Aorta (tissue), 5 donors: ENCODE measurements around the gene CYTH1. TPM values are rescaled to one million over a fixed set of nuclear protein-coding genes. Genes with fewer than 3 reads are reported as not detected.

Experiments
- ATAC-seq: fragments of 200-7000 bp; cut with Tn5 transposase; one replicate; pipeline ENCODE4 v1.9.1; 2022; ENCODE audit warnings: moderate library complexity; ENCODE audit not compliant: low FRiP score
- DNase-seq, 2 donors: peaks; one replicate each; pipeline ENCODE4 v3.0.0-alpha.2; 2020
- H3K27ac ChIP-seq, 2 donors: one replicate each; pipeline ENCODE4 v1.5.1; 2013; ENCODE audit warnings: low read length in 2 of 2, mild to moderate bottlenecking in 2 of 2, moderate library complexity in 2 of 2, control low read depth in 1 of 2, inconsistent platforms in 1 of 2, low read depth in 1 of 2
- H3K27me3 ChIP-seq, 2 donors: one replicate each; pipeline ENCODE4 v1.6.1; 2013; ENCODE audit warnings: control low read depth in 1 of 2, low read length in 1 of 2, mild to moderate bottlenecking in 1 of 2, moderate library complexity in 1 of 2; ENCODE audit not compliant: insufficient read depth in 2 of 2, control insufficient read depth in 1 of 2
- H3K36me3 ChIP-seq, 2 donors: one replicate each; pipeline ENCODE4 v1.6.1; 2013; ENCODE audit warnings: control low read depth in 1 of 2, low read length in 1 of 2, mild to moderate bottlenecking in 1 of 2; ENCODE audit not compliant: insufficient read depth in 2 of 2, control insufficient read depth in 1 of 2
- H3K4me1 ChIP-seq, 2 donors: one replicate each; pipeline ENCODE4 v1.6.1; 2013; ENCODE audit warnings: low read length in 2 of 2, control low read depth in 1 of 2, mild to moderate bottlenecking in 1 of 2, moderate library complexity in 1 of 2; ENCODE audit not compliant: insufficient read depth in 2 of 2, control insufficient read depth in 1 of 2
- H3K4me3 ChIP-seq, 2 donors: one replicate each; pipeline ENCODE4 v1.5.1; 2013; ENCODE audit warnings: low read length in 2 of 2, control low read depth in 1 of 2, mild to moderate bottlenecking in 1 of 2
- H3K9me3 ChIP-seq: one replicate; pipeline ENCODE4 v1.6.1; 2013; ENCODE audit warnings: mild to moderate bottlenecking, low read length; ENCODE audit not compliant: control insufficient read depth
- WGBS, 2 donors: extraction: QIAGEN DNeasy Blood & Tissue Kit; methylation state at CpG; one replicate each; pipeline ENCODE4 v1.1.7; 2013; 5-methylcytosine and 5-hydroxymethylcytosine counted together
- intact Hi-C, 2 donors: fragments of 100-400 bp; cut with DNase I; formaldehyde crosslinking; loops; one replicate each; pipeline versions ENCODE4 v1.14.2 to v1.15.0; 2022
- polyA plus RNA-seq, 2 donors: library from polyadenylated mRNA; stranded (reverse); fragments of 200-250 nt; gene quantifications; one replicate each; pipeline ENCODE4 v1.2.3, GENCODE V29; 2013
- total RNA-seq, 2 donors: library from RNA; stranded (reverse); fragmentation: NEBNext Ultra II Directional; extraction: Animal tissue kit (Norgen Biotek cat#: 25700); gene quantifications; one replicate each; pipeline ENCODE4 v1.2.1, GENCODE V29; 2021
- donor health status: healthy with polysubstance abuse.
- donor health status: Bipolar disorder and iron deficiency.
- donor health status: DM: no; HTN: no; CAD: no.
- donor health status: DM: no; HTN: no; CAD: no.
- donor health status: DM: yes; HTN: yes; CAD: no.

CYTH1 gene
- total and polyA plus RNA-seq, 4 donors = 20.3 to 66.8 (median 32.7) TPM

GRCh38 chr17:78800132-78800931 is 18.3 kb upstream of the CYTH1 start:
- H3K27me3 ChIP-seq = no peaks in the 10 kb centered on the region
- H3K4me1 ChIP-seq = no peaks in the 10 kb centered on the region
- ATAC-seq (no peak), DNase-seq (peak in 1 of 2 donors; percentile 41)
- no peak overlapping the region for H3K27ac ChIP-seq
- H3K4me3 ChIP-seq = no peak overlapping the region
- peaks cover 0 to 25% of the 10 kb centered on the region in 2 donors for H3K36me3 ChIP-seq
- 88 to 93% methylated on average over 17 to 18 of the region's 18 CpGs for WGBS, 2 donors
- no peaks in the 10 kb centered on the region for H3K9me3 ChIP-seq
- intact Hi-C loops = no loop called here

- no peaks in the 10 kb centered on the region for H3K4me1 ChIP-seq
- DNase-seq (peak in 1 of 2 donors; percentile 33), ATAC-seq (no peak)
- no peak overlapping the region for H3K27ac ChIP-seq
- 81 to 82% methylated on average over 33 of the region's 33 CpGs for WGBS, 2 donors
- no peaks in the 10 kb centered on the region for H3K9me3 ChIP-seq
- intact Hi-C loops = no loop called here
- H3K36me3 ChIP-seq = peaks cover 0 to 23% of the 10 kb centered on the region in 2 donors
- H3K4me3 ChIP-seq = no peak overlapping the region
- H3K27me3 ChIP-seq = no peaks in the 10 kb centered on the region
Observed at GRCh38 chr17:78798695-78799559, 16.9 kb upstream of the CYTH1 start.

- 80 to 84% methylated on average over 28 of the region's 28 CpGs for WGBS, 2 donors
- H3K9me3 ChIP-seq = no peaks in the 10 kb centered on the region
- intact Hi-C loops = no loop called here
- no peaks in the 10 kb centered on the region for H3K4me1 ChIP-seq
- H3K27me3 ChIP-seq = no peaks in the 10 kb centered on the region
- ATAC-seq (no peak), DNase-seq (peak; percentile 11 to 35)
- H3K36me3 ChIP-seq = peaks cover 0 to 16% of the 10 kb centered on the region in 2 donors
- H3K4me3 ChIP-seq = no peak overlapping the region
- no peak overlapping the region for H3K27ac ChIP-seq
Observed at GRCh38 chr17:78797691-78798585, 15.9 kb upstream of the CYTH1 start.

GRCh38 chr17:78797213-78797612 is 15.1 kb upstream of the CYTH1 start:
- H3K4me3 ChIP-seq = no peak overlapping the region
- H3K4me1 ChIP-seq = no peaks in the 10 kb centered on the region
- no peak overlapping the region for H3K27ac ChIP-seq
- 88 to 92% methylated on average over 11 of the region's 11 CpGs for WGBS, 2 donors
- no peaks in the 10 kb centered on the region for H3K27me3 ChIP-seq
- intact Hi-C loops = no loop called here
- peak; percentile 40 to 54 for DNase-seq
- H3K9me3 ChIP-seq = no peaks in the 10 kb centered on the region
- peaks cover 0 to 12% of the 10 kb centered on the region in 2 donors for H3K36me3 ChIP-seq
- ATAC-seq = no peak

- intact Hi-C loops = no loop called here
- ATAC-seq = no peak
Observed at GRCh38 chr17:78796517-78796900, 14.4 kb upstream of the CYTH1 start.

GRCh38 chr17:78795861-78796516 is 13.9 kb upstream of the CYTH1 start:
- no peaks in the 10 kb centered on the region for H3K27me3 ChIP-seq
- H3K36me3 ChIP-seq = peaks cover 0 to 11% of the 10 kb centered on the region in 2 donors
- peak; percentile 26 to 27 for DNase-seq
- H3K4me1 ChIP-seq = no peaks in the 10 kb centered on the region
- 80 to 83% methylated on average over 14 of the region's 14 CpGs for WGBS, 2 donors
- no peaks in the 10 kb centered on the region for H3K9me3 ChIP-seq
- H3K27ac ChIP-seq = no peak overlapping the region
- intact Hi-C loops = no loop called here
- H3K4me3 ChIP-seq = no peak overlapping the region
- no peak for ATAC-seq

More at GRCh38 chr17:78796517-78796900, 14.4 kb upstream of the CYTH1 start:
- peaks cover 0 to 11% of the 10 kb centered on the region in 2 donors for H3K36me3 ChIP-seq
- no peaks in the 10 kb centered on the region for H3K9me3 ChIP-seq
- H3K27ac ChIP-seq = no peak overlapping the region
- 89 to 92% methylated on average over 11 of the region's 11 CpGs for WGBS, 2 donors
- H3K4me3 ChIP-seq = no peak overlapping the region
- H3K27me3 ChIP-seq = no peaks in the 10 kb centered on the region
- no peaks in the 10 kb centered on the region for H3K4me1 ChIP-seq
- DNase-seq = peak; percentile 21 to 40

GRCh38 chr17:78794864-78795640 is 13.0 kb upstream of the CYTH1 start:
- no peaks in the 10 kb centered on the region for H3K27me3 ChIP-seq
- DNase-seq (peak; percentile 37 to 57), ATAC-seq (no peak)
- intact Hi-C loops = no loop called here
- no peak overlapping the region for H3K27ac ChIP-seq
- no peak overlapping the region for H3K4me3 ChIP-seq
- no peaks in the 10 kb centered on the region for H3K4me1 ChIP-seq
- 90 to 95% methylated on average over 22 of the region's 22 CpGs for WGBS, 2 donors
- H3K9me3 ChIP-seq = no peaks in the 10 kb centered on the region
- peaks cover 0 to 11% of the 10 kb centered on the region in 2 donors for H3K36me3 ChIP-seq
